DOHH2 (cell line): Measurements from ENCODE around the gene ARNT2.
A peak's percentile ranks its signal among the peaks of the same experiment; 100 is the strongest.

Source experiments
- H3F3A ChIP-seq: fragments of 200-600 bp; sonication (generic), shearing (Covaris generic); 2 replicates; pipeline ENCODE4 v1.6.0; 2016; ENCODE audit warnings: antibody characterized with exemption, mild to moderate bottlenecking; ENCODE audit not compliant: control insufficient read depth, insufficient read depth
- H3K27ac ChIP-seq: fragments of 200-600 bp; sonication (generic); 2 replicates; pipeline ENCODE4 v1.5.1; 2014; ENCODE audit warnings: low read depth, mild to moderate bottlenecking, low read length, moderate library complexity
- H3K27me3 ChIP-seq: fragments of 200-600 bp; sonication (generic); 2 replicates; pipeline ENCODE4 v1.6.1; 2014; ENCODE audit warnings: mild to moderate bottlenecking, low read length, mixed read lengths; ENCODE audit not compliant: control insufficient read depth
- H3K36me3 ChIP-seq: fragments of 200-600 bp; sonication (generic); 2 replicates; pipeline ENCODE4 v1.6.1; 2014; ENCODE audit warnings: mild to moderate bottlenecking, low read length, moderate library complexity, mixed read lengths; ENCODE audit not compliant: control insufficient read depth
- H3K4me1 ChIP-seq: fragments of 200-600 bp; sonication (generic); 2 replicates; pipeline ENCODE4 v1.6.1; 2014; ENCODE audit warnings: mild to moderate bottlenecking, low read length, mixed read lengths; ENCODE audit not compliant: control insufficient read depth
- H3K4me2 ChIP-seq: fragments of 200-600 bp; sonication (generic); 2 replicates; pipeline ENCODE4 v1.6.0; 2014; ENCODE audit warnings: mild to moderate bottlenecking, low read length, moderate library complexity
- H3K4me3 ChIP-seq: fragments of 200-600 bp; sonication (generic); 2 replicates; pipeline ENCODE4 v1.5.1; 2014; ENCODE audit warnings: mild to moderate bottlenecking, low read length, mixed read lengths
- H3K79me2 ChIP-seq: fragments of 200-600 bp; sonication (generic); 2 replicates; pipeline ENCODE4 v1.6.1; 2014; ENCODE audit warnings: mild to moderate bottlenecking, low read length, mixed read lengths; ENCODE audit not compliant: control insufficient read depth
- H3K9me2 ChIP-seq: fragments of 200-600 bp; sonication (generic); replicated peaks from 2 replicates; pipeline ENCODE4 v1.6.1; 2014; ENCODE audit warnings: mild to moderate bottlenecking, low read length, mixed read lengths; ENCODE audit not compliant: control insufficient read depth
- H3K9me3 ChIP-seq: fragments of 200-600 bp; sonication (generic); 2 replicates; pipeline ENCODE4 v1.6.1; 2014; ENCODE audit warnings: antibody characterized with exemption, low read length, mixed read lengths; ENCODE audit not compliant: control insufficient read depth, insufficient read depth
- H4K20me1 ChIP-seq: fragments of 200-600 bp; sonication (generic); 2 replicates; pipeline ENCODE4 v1.6.0; 2014; ENCODE audit warnings: low read depth, mild to moderate bottlenecking, antibody characterized with exemption, low read length, moderate library complexity; ENCODE audit not compliant: control insufficient read depth, insufficient read depth
- EZH2phosphoT487 ChIP-seq: fragments of 200-600 bp; sonication (generic); IDR thresholded peaks from 2 replicates; pipeline ENCODE4 v1.6.1; 2017; ENCODE audit warnings: borderline replicate concordance, mild to moderate bottlenecking, antibody characterized with exemption, low read length, moderate library complexity, mixed read lengths
- TF ChIP-seq, protein P1 (sequence below): fragments of 200-600 bp; sonication (generic); IDR thresholded peaks from one replicate; pipeline ENCODE4 v1.5.1; 2014; ENCODE audit warnings: antibody characterized with exemption, mild to moderate bottlenecking, low read depth, low read length; ENCODE audit not compliant: poor library complexity, severe bottlenecking

ARNT2 gene

DNA sequence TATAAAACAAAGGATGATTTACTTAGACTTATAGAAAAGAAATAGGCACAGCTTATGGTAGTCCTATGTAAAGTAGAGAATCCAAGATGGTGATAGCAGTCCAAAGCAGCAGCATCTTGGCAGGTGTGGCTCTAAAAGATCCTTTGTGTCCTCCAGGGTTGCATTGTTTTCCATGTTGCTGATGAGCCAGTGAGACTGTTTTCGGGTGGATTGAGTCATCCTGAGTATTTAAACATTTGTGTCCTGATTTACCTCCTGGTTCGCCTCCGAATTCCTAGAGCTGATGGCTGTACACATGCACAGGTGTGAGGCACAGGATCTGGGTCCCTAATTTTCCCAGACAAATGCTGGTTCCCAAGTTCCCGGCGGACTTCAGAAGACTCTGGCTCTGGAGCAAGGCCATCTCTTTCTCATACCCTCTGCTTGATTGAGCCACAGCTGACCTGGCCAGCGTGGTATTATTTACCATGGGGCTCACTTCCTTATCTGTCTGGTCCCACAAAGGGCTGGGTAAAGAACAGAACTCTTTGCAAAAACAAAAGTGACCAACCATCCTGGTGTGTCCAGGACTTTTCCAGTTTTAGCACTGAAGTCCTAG, 51.0 kb downstream of the ARNT2 start:
- no peaks in the 10 kb centered on the region for H3F3A ChIP-seq
- no peaks in the 10 kb centered on the region for H3K9me2 ChIP-seq
- TF ChIP-seq EZH2phosphoT487 = no peak
- TF ChIP-seq, protein P1, sequence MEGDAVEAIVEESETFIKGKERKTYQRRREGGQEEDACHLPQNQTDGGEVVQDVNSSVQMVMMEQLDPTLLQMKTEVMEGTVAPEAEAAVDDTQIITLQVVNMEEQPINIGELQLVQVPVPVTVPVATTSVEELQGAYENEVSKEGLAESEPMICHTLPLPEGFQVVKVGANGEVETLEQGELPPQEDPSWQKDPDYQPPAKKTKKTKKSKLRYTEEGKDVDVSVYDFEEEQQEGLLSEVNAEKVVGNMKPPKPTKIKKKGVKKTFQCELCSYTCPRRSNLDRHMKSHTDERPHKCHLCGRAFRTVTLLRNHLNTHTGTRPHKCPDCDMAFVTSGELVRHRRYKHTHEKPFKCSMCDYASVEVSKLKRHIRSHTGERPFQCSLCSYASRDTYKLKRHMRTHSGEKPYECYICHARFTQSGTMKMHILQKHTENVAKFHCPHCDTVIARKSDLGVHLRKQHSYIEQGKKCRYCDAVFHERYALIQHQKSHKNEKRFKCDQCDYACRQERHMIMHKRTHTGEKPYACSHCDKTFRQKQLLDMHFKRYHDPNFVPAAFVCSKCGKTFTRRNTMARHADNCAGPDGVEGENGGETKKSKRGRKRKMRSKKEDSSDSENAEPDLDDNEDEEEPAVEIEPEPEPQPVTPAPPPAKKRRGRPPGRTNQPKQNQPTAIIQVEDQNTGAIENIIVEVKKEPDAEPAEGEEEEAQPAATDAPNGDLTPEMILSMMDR = no peak
- no peak overlapping the region for H3K4me3 ChIP-seq
- H3K27me3 ChIP-seq = peaks cover 28% of the 10 kb centered on the region
- no peaks in the 10 kb centered on the region for H3K4me1 ChIP-seq
- no peak overlapping the region for H3K27ac ChIP-seq
- no peaks in the 10 kb centered on the region for H3K79me2 ChIP-seq
- no peaks in the 10 kb centered on the region for H3K9me3 ChIP-seq
- H4K20me1 ChIP-seq = no peaks in the 10 kb centered on the region
- H3K4me2 ChIP-seq = no peak overlapping the region
- no peaks in the 10 kb centered on the region for H3K36me3 ChIP-seq

DNA sequence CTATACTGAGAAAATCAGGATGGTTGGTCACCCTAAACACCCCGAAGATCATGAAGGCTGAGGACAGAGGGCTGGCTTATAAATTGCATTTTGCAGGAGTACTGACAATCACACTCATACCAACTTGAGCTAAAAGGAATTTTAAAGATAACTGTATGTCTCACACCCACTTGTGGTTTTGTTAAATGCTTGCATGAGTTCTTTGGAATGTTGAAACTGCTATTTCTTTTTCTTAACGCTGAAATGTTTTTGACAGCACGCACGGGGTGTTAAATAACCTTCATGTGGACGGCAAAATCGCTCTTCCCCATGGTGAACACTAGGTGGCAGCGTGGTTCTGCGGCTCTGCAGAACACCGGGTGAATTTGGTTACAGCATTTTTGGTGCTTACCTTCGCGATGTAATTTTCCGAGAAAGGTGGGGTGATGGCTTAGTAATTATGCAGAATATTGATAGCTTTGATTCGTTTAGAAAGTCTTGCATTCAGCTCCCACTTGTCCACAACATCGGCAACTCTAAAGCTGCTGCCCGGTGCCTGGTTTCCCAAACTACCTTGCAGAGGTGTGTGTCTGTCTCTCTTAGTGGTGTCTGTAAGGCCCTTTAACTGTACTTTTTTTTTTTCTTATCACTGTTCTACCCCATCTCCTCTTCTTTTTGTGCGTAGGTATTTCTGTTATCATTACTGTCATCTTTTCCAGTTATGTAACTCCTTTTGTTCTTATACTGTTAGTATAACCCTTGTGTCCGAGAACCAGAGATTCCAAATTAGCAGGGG, 51.7 kb downstream of the ARNT2 start:
- no peaks in the 10 kb centered on the region for H3K9me2 ChIP-seq
- TF ChIP-seq EZH2phosphoT487 = no peak
- TF ChIP-seq, protein P1 = peak; percentile 94
- no peaks in the 10 kb centered on the region for H3F3A ChIP-seq
- no peaks in the 10 kb centered on the region for H3K79me2 ChIP-seq
- no peak overlapping the region for H3K4me3 ChIP-seq
- no peaks in the 10 kb centered on the region for H3K9me3 ChIP-seq
- no peaks in the 10 kb centered on the region for H3K4me1 ChIP-seq
- H3K27ac ChIP-seq = no peak overlapping the region
- H4K20me1 ChIP-seq = no peaks in the 10 kb centered on the region
- H3K4me2 ChIP-seq = no peak overlapping the region
- H3K36me3 ChIP-seq = no peaks in the 10 kb centered on the region
- H3K27me3 ChIP-seq = peaks cover 28% of the 10 kb centered on the region

DNA sequence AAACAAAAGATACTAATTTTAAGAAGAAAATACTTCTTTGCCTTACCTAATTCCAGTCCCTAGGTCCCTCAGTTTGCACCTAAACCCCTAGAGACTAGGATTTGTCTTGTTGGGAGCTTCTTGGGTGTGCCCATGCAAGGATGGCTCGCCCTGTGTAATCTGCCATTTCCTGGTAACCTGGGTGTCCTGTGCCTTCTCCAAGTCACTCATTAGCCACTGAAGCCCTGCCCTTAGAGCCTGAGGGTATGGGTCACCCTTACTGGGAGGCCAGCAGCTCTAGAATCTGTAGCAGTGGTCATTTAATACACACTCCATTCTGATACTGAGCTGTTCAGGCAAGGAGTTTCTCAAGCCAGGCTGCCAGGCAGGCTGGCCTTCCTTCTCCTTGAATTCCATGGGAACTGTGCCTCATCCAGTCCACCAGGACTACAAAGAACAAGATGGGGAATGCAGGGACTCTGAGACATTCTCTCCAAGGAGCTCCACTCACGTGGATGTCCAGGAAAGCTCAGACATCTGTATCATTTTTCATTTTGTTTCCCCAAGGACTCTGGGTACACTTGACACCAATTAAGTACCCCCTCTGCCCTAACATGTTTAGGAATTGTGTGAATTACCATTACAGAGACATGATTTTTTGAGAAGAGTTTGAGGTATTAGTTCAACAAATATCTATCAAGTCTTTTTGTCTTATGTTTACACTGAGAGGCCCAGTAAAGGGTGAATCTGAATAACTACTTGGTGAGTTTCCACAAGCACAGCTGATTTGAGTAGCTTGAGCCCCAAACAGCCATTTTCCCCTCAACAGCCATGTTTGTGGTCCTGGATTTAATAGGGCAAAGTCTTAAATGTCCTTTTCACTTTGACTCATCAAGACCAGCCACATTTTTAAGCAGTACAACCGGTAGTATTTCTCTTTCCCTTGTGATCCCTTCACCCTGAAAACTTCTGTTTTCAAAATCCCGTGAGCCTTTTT, 52.6 kb downstream of the ARNT2 start:
- TF ChIP-seq, protein P1 = no peak
- no peak for TF ChIP-seq EZH2phosphoT487
- H3K4me2 ChIP-seq = no peak overlapping the region

More for the DNA sequence above, 52.6 kb downstream of the ARNT2 start:
- no peaks in the 10 kb centered on the region for H3K4me1 ChIP-seq
- H3K36me3 ChIP-seq = no peaks in the 10 kb centered on the region
- H3K9me3 ChIP-seq = no peaks in the 10 kb centered on the region
- no peak overlapping the region for H3K27ac ChIP-seq
- no peaks in the 10 kb centered on the region for H4K20me1 ChIP-seq
- no peak overlapping the region for H3K4me3 ChIP-seq
- H3K9me2 ChIP-seq = no peaks in the 10 kb centered on the region
- peaks cover 28% of the 10 kb centered on the region for H3K27me3 ChIP-seq
- no peaks in the 10 kb centered on the region for H3K79me2 ChIP-seq
- no peaks in the 10 kb centered on the region for H3F3A ChIP-seq
